Cardiac fibroblast (primary cell): ENCODE measurements around the gene SETD1A.

ENCODE experiments used
- DNase-seq, 2 donors: peaks; one replicate each; pipeline versions ENCODE4 v3.0.0 to v3.0.0-alpha.2; 2010; ENCODE audit warnings: low read depth in 2 of 2
- H3K4me3 ChIP-seq, 2 donors: replicated peaks in 1 of 2; 1 replicate in 1 of 2; 2 replicates in 1 of 2; pipeline ENCODE4 v1.5.1; 2011; ENCODE audit warnings: low read depth in 2 of 2, low read length in 2 of 2, mild to moderate bottlenecking in 2 of 2, moderate library complexity in 1 of 2
- CTCF ChIP-seq: IDR thresholded peaks from one replicate; pipeline ENCODE4 v1.5.1; 2011; ENCODE audit warnings: low read depth, mild to moderate bottlenecking, low read length, inconsistent platforms

The SETD1A gene

DNA sequence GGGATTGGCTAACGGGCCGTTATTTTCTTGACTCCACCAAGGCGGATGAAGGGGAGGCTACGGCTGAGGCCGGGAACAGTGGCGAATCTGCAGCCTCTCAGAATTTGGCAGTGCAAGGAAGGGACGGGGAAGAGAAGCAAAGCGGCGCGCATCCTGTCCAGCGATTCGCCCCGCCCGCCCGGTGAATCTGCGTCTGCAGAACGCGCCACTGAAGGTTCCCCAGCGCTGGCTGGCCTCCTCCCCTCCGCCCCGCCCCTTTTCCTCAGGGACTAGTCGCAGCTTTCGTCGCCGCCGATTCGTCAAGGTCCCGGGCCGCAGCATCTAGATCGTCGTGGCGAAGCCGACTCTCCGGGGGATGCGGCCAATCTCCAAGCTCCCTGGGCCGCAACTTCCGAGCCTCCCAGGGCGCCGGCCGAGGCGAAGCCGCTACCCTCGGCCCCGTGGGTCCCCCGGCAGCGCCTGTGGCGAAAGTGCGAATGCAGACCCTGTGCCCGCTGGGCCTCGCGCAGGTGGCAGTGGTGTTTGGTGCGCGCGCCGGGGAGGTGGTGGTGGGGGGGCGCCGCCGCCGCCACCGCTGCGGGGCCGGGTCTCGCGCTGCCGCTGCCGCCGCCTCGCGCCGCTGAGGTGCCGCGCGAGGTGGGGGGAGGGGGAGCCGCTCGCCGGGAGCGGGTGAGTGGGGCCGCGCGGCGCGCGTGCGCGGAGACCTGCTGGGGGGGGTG, at the start of gene SETD1A:
SETD1A (plus strand) TSS at position 299 of the 719 bp plus-strand sequence. CDS start 978 bp downstream, outside the sequence.
- peak; percentile 98 to 99 for DNase-seq
- no peak for TF ChIP-seq CTCF
- H3K4me3 ChIP-seq = peak within 1 kb of the TSS; percentile 78 to 86

- H3K4me3 ChIP-seq = no peak overlapping the region
- no peak for TF ChIP-seq CTCF
- no peak for DNase-seq
These were observed 47.0 kb upstream of the SETD1A start for GRCh38 chr16:30910427-30911029.

- TF ChIP-seq CTCF = no peak
- no peak overlapping the region for H3K4me3 ChIP-seq
- DNase-seq = no peak
These were observed 44.7 kb upstream of the SETD1A start for GRCh38 chr16:30912794-30913412.

- no peak overlapping the region for H3K4me3 ChIP-seq
- DNase-seq = no peak
- TF ChIP-seq CTCF = no peak
These were observed 42.7 kb upstream of the SETD1A start for GRCh38 chr16:30914830-30915229.

- DNase-seq = no peak
- no peak overlapping the region for H3K4me3 ChIP-seq
- TF ChIP-seq CTCF = no peak
These were observed 38.9 kb upstream of the SETD1A start for GRCh38 chr16:30918614-30919013.

DNA sequence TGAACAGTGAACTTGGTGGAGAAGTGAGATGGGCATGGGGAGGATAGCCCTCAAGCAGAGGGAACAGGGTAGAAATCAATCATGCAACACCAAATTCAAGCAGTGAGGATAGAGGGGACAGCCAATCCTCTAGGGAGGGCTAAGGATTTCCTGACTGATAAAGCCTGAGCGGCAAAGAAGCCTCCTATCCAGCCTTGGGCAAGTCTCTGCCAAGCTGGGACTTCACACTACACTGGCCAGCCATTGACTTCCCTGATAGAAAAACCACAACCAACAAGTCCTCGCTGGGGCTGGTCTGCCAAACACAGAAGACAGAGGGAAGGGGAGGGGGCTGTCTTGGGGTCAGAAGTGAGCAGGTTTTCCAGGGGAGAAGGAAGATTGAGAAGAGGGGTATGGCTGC, 36.7 kb upstream of the SETD1A start:
- TF ChIP-seq CTCF = no peak
- no peak overlapping the region for H3K4me3 ChIP-seq
- no peak for DNase-seq

DNA sequence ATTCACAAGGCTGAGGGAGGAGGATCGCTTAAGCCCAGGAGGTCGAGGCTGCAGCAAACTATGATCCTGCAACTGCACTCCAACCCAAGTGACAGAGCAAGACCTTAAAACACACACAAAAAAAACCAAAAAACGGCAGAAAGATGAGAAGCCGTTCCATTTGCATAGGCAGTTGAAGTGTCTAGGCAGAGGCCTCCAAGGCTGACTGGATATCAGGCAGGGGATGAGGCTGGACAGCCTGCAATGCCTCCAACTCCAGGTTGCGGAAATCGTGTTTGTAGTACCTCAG, 36.2 kb upstream of the SETD1A start:
- DNase-seq = no peak
- no peak for TF ChIP-seq CTCF
- H3K4me3 ChIP-seq = peak overlapping the region; percentile 64 to 81
